ENCODE data around the gene ANO9.
"Not testable (repeated sequence)": the region's sequence is repeated elsewhere in the genome, so short reads cannot be mapped to it uniquely, and the experiment has no call there.

ANO9 gene

DNA sequence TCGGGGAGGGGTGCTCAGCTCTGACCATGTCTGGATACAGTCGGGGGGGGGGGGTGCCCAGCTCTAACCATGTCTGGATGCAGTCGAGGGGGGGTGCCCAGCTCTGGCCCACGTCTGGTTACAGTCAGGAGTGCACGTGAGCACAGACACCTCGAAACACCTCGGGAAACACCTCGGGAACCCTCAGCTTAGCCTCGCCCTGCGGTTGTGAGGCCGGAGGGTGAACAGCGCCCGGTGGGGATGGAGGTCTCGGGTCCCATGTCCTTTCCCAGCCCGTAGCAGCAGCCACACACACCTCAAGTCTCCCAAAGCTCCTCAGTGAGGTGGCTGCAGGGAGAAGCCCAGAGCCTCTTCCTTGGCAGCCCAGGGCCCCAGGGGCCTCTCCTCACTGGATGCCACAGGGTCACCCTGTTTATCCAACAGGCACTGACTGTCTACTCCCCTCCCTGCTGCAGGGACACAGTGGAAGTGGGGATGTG is 29.1 kb downstream of the ANO9 start:
- TF ChIP-seq, protein P1, sequence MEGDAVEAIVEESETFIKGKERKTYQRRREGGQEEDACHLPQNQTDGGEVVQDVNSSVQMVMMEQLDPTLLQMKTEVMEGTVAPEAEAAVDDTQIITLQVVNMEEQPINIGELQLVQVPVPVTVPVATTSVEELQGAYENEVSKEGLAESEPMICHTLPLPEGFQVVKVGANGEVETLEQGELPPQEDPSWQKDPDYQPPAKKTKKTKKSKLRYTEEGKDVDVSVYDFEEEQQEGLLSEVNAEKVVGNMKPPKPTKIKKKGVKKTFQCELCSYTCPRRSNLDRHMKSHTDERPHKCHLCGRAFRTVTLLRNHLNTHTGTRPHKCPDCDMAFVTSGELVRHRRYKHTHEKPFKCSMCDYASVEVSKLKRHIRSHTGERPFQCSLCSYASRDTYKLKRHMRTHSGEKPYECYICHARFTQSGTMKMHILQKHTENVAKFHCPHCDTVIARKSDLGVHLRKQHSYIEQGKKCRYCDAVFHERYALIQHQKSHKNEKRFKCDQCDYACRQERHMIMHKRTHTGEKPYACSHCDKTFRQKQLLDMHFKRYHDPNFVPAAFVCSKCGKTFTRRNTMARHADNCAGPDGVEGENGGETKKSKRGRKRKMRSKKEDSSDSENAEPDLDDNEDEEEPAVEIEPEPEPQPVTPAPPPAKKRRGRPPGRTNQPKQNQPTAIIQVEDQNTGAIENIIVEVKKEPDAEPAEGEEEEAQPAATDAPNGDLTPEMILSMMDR (conservative IDR thresholded peaks at IDR 0.05; ENCODE audit: low read depth, low read length): no peak
- no peak for DNase-seq (ENCODE audit: low read depth)
- H3K4me3 ChIP-seq (ENCODE audit: low read depth, low read length): no peak overlapping the region

DNA sequence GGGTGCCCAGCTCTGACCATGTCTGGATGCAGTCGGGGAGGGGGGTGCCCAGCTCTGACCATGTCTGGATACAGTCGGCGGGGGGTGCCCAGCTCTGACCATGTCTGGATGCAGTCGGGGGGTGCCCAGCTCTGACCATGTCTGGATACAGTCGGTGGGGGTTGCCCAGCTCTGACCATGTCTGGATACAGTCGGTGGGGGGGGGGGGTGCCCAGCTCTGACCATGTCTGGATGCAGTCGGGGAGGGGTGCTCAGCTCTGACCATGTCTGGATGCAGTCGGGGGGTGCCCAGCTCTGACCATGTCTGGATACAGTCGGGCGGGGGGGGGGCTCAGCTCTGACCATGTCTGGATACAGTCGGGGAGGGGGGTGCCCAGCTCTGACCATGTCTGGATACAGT is 30.3 kb downstream of the ANO9 start:
- not testable (repeated sequence) for DNase-seq (ENCODE audit: low read depth)

DNA sequence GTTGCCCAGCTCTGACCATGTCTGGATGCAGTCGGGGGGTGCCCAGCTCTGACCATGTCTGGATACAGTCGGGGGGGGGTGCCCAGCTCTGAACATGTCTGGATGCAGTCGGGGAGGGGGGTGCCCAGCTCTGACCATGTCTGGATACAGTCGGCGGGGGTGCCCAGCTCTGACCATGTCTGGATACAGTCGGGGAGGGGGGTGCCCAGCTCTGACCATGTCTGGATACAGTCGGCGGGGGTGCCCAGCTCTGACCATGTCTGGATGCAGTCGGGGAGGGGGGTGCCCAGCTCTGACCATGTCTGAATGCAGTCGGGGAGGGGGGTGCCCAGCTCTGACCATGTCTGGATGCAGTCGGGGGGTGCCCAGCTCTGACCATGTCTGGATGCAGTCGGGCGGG is 31.1 kb downstream of the ANO9 start:
- not testable (repeated sequence) for DNase-seq (ENCODE audit: low read depth); H3K4me3 ChIP-seq (ENCODE audit: low read depth, low read length)

More for the DNA sequence above, 30.3 kb downstream of the ANO9 start:
- H3K4me3 ChIP-seq (ENCODE audit: low read depth, low read length): not testable (repeated sequence)

DNA sequence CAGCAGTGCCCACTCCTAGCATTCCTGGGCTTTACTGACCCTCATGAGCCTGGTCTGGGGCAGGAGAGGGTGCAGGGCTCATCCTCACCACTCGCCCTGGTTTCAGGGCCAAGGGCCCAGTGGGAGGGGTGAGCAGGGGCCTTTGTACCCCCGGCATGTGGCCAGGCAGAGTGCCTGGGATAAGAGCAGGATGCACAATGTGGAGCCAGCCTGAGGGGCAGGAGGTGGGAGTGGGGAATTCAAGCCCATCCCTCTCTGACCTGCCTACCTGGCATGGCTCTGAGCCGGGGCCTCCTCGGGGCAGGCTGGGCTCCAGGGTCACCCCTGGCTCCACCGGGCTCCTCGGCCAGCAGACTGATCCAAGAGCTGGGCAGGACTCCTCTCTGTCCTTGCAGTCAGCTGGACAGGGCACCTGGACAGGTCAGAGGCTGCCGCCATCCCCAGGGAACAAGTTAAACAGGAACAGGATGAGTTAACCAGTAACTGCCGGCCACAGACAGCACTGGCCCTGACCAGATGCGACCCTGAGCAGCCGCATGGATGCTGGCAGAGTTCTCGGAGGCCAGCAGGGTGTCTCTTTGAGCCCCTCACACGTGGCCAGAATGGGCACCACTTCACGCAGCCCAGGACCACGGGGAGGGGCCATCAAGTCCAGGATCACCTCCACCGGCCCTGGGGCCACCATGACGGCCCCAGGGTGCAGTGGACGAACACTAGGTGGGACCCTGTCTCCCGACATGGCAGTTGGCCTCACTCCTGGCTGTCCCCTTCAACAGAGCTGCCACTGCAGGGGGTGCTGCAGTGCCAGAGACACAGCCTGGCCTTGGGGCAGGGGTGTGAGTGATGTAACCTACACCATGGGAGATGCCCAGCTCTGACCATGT is 32.0 kb downstream of the ANO9 start:
- TF ChIP-seq, protein P1 (conservative IDR thresholded peaks at IDR 0.05; ENCODE audit: low read depth, low read length): no peak
- no peak overlapping the region for H3K4me3 ChIP-seq (ENCODE audit: low read depth, low read length)
- DNase-seq (ENCODE audit: low read depth): no peak

DNA sequence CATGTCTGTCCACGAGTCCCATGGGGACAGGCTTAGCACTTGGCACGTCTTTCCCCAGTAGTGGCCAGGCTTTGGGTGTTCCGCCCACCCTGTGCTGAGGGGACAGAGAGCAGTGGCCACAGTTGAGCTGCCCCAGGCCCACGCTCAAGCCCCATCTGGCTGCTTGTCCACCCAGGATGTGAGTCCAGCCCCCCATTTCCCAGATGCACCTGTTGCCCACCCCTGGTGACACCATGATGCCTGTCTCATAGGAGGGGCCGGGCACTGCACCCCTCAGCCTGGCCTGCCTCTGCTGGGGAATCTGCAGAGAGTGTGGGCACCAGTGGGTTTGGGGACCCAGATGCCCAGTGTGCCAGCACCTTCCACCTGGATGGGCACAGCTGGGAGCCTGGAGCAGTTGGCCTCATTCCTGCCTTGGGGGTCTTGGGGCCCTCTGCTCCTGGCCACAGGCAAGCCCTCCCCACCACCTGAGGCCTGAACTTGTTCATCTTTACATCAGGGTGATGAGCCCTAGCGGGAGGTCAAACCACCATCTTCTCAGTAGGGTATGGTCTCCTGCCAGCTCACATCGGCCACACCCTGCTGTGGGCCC is 32.7 kb downstream of the ANO9 start:
- H3K4me3 ChIP-seq (ENCODE audit: low read depth, low read length): no peak overlapping the region
- TF ChIP-seq, protein P1 (conservative IDR thresholded peaks at IDR 0.05; ENCODE audit: low read depth, low read length): no peak
- no peak for DNase-seq (ENCODE audit: low read depth)

DNA sequence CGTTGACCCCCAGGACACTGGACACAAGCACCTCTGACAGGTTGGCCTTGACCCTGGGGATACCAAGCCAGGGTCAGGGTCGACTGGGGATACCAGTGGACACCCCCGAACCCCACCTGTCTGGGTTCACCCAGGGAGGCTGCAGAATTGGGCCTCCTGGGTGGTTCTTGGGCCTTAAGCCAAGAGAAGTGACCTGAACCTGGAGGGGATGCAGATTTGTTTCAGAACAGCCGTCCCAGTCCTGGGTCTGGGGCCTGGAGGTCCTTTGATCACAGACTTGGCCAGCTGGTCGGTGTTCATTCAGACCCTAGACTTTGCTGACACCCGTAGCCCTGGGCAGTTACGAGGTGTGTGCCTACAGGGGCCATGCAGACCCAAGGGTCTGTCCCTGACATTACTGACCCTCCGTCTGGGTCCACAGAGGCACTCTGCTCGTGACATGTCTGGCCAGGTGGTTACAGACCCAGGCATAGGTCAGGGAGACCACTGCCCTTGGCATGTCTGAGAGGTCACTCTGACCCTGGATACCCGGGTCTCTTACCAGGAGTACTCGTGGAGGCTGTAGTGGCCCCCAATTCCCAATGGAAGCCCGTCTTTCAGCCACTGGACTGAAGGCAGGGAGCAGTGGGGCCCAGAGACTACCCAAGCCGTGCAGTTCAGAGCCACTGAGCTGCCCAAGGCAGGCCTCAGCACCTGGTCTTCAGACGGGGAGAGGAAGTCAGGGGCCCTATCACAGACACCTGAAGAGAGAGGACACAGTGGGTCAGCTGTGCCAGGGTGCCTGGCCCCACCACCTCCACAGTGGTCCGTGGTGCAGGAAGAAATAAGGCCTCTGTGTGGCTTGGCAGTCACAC is 33.4 kb downstream of the ANO9 start:
- DNase-seq (ENCODE audit: low read depth): no peak
- no peak overlapping the region for H3K4me3 ChIP-seq (ENCODE audit: low read depth, low read length)
- TF ChIP-seq, protein P1 (conservative IDR thresholded peaks at IDR 0.05; ENCODE audit: low read depth, low read length): no peak

DNA sequence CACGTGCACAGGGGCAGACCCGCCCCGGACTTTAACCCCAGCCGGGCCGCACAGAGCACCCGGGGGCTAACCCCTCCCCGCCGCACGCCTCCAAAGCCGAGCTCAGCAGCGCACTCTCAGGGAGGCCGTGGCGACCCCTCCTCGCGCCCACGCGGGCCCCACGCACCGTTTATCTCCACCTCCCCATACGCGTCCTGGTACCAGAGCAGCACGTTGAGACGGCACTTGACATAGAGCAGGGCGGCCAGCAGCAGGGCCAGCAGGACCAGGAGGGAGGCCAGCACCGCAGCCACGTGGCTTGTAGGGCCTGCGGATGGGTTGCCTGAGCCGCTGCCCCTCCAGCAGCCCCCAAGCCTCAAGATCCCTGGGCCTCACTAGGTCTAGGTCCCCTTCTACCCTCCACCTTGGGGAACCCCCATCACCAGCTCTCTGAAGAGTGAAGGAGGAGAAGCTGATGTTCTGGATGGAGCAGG is 34.1 kb downstream of the ANO9 start:
- DNase-seq (ENCODE audit: low read depth): no peak
- TF ChIP-seq, protein P1 (conservative IDR thresholded peaks at IDR 0.05; ENCODE audit: low read depth, low read length): no peak

More for the DNA sequence above, 34.1 kb downstream of the ANO9 start:
- no peak overlapping the region for H3K4me3 ChIP-seq (ENCODE audit: low read depth, low read length)

Measured in choroid plexus epithelial cell (primary cell).